ENCODE results near the gene WWOX. TPM values are rescaled to one million over a fixed set of nuclear protein-coding genes. Genes with fewer than 3 reads are reported as not detected.

WWOX gene
- total RNA-seq, 1 donor, result 8.2 TPM

DNA sequence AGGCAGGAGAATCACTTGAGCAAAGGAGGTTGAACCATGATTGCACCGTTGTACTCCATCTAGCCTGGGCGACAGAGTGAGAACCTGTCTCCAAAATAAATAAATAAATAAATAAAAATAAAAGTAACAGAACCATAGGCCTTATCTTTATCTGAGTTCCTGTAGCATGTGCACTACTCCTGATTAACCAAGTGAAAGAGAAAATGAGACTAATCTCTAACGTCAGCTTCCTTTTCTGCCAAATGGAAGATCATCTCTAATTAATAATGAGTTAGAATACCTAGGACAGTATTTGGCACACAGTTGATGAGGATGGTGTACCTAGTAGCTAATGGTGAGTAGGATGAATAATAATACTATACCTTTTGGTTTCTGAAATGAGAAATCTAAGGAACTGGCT is 520.4 kb downstream of the WWOX start:
- DNase-seq (ENCODE audit: low read depth), result no peak
- TF ChIP-seq, protein P1, sequence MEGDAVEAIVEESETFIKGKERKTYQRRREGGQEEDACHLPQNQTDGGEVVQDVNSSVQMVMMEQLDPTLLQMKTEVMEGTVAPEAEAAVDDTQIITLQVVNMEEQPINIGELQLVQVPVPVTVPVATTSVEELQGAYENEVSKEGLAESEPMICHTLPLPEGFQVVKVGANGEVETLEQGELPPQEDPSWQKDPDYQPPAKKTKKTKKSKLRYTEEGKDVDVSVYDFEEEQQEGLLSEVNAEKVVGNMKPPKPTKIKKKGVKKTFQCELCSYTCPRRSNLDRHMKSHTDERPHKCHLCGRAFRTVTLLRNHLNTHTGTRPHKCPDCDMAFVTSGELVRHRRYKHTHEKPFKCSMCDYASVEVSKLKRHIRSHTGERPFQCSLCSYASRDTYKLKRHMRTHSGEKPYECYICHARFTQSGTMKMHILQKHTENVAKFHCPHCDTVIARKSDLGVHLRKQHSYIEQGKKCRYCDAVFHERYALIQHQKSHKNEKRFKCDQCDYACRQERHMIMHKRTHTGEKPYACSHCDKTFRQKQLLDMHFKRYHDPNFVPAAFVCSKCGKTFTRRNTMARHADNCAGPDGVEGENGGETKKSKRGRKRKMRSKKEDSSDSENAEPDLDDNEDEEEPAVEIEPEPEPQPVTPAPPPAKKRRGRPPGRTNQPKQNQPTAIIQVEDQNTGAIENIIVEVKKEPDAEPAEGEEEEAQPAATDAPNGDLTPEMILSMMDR (IDR thresholded peaks at IDR 0.05; ENCODE audit: insufficient read depth, low read depth, low read length), result no peak
- H3K4me3 ChIP-seq (ENCODE audit: low read depth, low read length), result no peak overlapping the region

- TF ChIP-seq, protein P1 (IDR thresholded peaks at IDR 0.05; ENCODE audit: insufficient read depth, low read depth, low read length), result no peak
- DNase-seq (ENCODE audit: low read depth), result no peak
- H3K4me3 ChIP-seq (ENCODE audit: low read depth, low read length), result no peak overlapping the region
These were observed 520.8 kb downstream of the WWOX start for GRCh38 chr16:78620291-78620690.

DNA sequence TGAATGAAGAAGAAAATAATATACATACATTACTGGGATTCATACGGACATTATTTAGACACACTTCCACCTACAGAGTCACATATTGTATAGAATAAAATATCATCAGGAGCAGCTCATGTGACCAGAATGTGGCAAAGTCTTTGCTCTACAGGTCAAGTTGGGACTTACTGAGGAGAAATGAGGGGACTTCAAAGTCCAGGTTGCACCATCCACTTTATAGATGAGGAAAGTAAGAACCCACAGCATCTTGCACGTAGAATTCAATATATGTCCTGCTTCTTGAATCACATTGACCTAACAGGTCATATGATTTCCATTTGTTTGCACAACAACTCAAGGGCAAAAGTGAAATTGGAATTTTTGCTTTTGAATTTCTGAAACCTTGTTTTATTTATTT is 524.3 kb downstream of the WWOX start:
- TF ChIP-seq, protein P1 (IDR thresholded peaks at IDR 0.05; ENCODE audit: insufficient read depth, low read depth, low read length), result no peak
- DNase-seq (ENCODE audit: low read depth), result no peak
- H3K4me3 ChIP-seq (ENCODE audit: low read depth, low read length), result no peak overlapping the region

GRCh38 chr16:78624366-78624765 is 524.9 kb downstream of the WWOX start:
- DNase-seq (ENCODE audit: low read depth), result no peak
- H3K4me3 ChIP-seq (ENCODE audit: low read depth, low read length), result no peak overlapping the region
- TF ChIP-seq, protein P1 (IDR thresholded peaks at IDR 0.05; ENCODE audit: insufficient read depth, low read depth, low read length), result no peak

- TF ChIP-seq, protein P1 (IDR thresholded peaks at IDR 0.05; ENCODE audit: insufficient read depth, low read depth, low read length), result no peak
- DNase-seq (ENCODE audit: low read depth), result peak; percentile 7
- H3K4me3 ChIP-seq (ENCODE audit: low read depth, low read length), result no peak overlapping the region
These were observed 529.1 kb downstream of the WWOX start for GRCh38 chr16:78628461-78629045.

GRCh38 chr16:78629173-78629572 is 529.7 kb downstream of the WWOX start:
- DNase-seq (ENCODE audit: low read depth), result no peak
- H3K4me3 ChIP-seq (ENCODE audit: low read depth, low read length), result no peak overlapping the region
- TF ChIP-seq, protein P1 (IDR thresholded peaks at IDR 0.05; ENCODE audit: insufficient read depth, low read depth, low read length), result no peak

GRCh38 chr16:78630102-78630501 is 530.6 kb downstream of the WWOX start:
- peak; percentile 6 for DNase-seq (ENCODE audit: low read depth)
- TF ChIP-seq, protein P1 (IDR thresholded peaks at IDR 0.05; ENCODE audit: insufficient read depth, low read depth, low read length), result no peak
- no peak overlapping the region for H3K4me3 ChIP-seq (ENCODE audit: low read depth, low read length)
